SU-DHL-6 (cell line): ENCODE measurements around the gene NR2F2.

Source experiments
- CTCF ChIP-seq: fragments of 200-600 bp; sonication (generic); IDR thresholded peaks from one replicate; pipeline ENCODE4 v1.5.1; 2017; ENCODE audit warnings: antibody characterized with exemption, mild to moderate bottlenecking, low read length, moderate library complexity; ENCODE audit not compliant: insufficient read depth, poor library complexity, severe bottlenecking
- EZH2phosphoT487 ChIP-seq: fragments of 200-600 bp; sonication (generic), shearing (Covaris generic); conservative IDR thresholded peaks from 2 replicates; pipeline ENCODE4 v1.6.1; 2018; ENCODE audit warnings: mild to moderate bottlenecking, antibody characterized with exemption, low read length, moderate library complexity, mixed read lengths

- no peak for TF ChIP-seq CTCF
- no peak for TF ChIP-seq EZH2phosphoT487
These were observed 6.3 kb downstream of the NR2F2 start for GRCh38 chr15:96336596-96337364.
